ENCODE data around the gene AVP. TPM values are rescaled to one million over a fixed set of nuclear protein-coding genes. Genes with fewer than 3 reads are reported as not detected.
"Not testable (repeated sequence)": the region's sequence is repeated elsewhere in the genome, so short reads cannot be mapped to it uniquely, and the experiment has no call there.

Gene AVP
- total RNA-seq, 2 experiments from 2014 or later = not detected

DNA sequence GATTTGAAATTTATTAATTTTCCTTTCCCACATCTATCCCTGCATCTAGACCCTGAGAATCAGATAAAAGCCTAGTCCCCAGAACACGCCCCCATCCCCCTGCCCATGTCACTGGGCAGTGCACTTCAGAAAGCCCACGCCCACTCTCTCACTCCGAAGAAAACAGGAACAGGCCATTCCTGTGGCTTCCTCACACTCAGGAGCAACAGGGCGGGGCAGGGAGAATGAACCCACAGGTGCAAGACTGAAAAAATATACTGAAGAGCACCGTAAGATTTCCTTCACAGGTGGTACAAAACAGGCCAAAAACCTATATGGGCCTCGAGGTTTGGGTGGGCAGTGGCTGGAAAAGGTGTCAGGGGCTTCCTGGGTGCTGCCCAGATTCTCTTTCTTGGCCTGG, 9.7 kb downstream of the AVP start:
- ChIA-PET POLR2A (no interaction called here), CTCF (interaction anchor here (2.9 kb wide), 1 partner anchor 21 kb away, joined by 10 read pairs; no protein-coding TSS in a partner anchor)
- Mint-ChIP-seq H3K27ac (no peak overlapping the region), H3K9me3 (no peaks in the 10 kb centered on the region), H3K27me3 (peaks cover 8% of the 10 kb centered on the region), H3K36me3 (no peaks in the 10 kb centered on the region), H3K4me1 (ENCODE audit: low read depth) (peaks cover 33% of the 10 kb centered on the region), H3K4me3 (no peak overlapping the region)
- no peak for DNase-seq
- intact Hi-C loops (cut with micrococcal nuclease) = loop anchor here (5.0 to 10.0 kb wide), 2 partner anchors 47 to 100 kb away; partner anchors contain the start of gene LZTS3

DNA sequence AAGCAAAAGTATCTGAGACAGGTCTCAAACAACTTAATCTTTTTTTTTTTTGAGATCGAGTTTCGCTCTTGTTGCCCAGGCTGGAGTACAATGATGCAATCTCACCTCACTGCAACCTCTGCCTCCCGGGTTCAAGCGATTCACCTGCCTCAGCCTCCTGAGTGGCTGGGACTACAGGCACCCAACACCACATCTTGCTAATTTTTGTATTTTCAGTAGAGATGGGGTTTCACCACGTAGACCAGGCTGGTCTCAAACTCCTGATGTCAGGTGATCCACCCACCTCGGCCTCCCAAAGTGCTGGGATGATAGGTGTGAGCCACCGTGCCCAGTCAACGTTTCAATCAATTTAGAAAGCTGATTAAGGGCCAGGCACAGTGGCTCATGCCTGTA, 11.3 kb downstream of the AVP start:
- H3K36me3 Mint-ChIP-seq, H3K27me3 Mint-ChIP-seq, H3K9me3 Mint-ChIP-seq, H3K4me3 Mint-ChIP-seq, POLR2A ChIA-PET: not testable (repeated sequence)
- Mint-ChIP-seq H3K27ac (peak overlapping the region; percentile 62), H3K4me1 (ENCODE audit: low read depth) (peaks cover 33% of the 10 kb centered on the region)
- CTCF ChIA-PET = interaction anchor here (0.6 kb wide), 1 partner anchor 156 kb away, joined by 4 read pairs; no protein-coding TSS in a partner anchor
- DNase-seq = peak; percentile 64
- intact Hi-C loops (cut with micrococcal nuclease) = loop anchor here (10.0 kb wide), 1 partner anchor 102 kb away; the partner anchor contains the start of gene LZTS3

DNA sequence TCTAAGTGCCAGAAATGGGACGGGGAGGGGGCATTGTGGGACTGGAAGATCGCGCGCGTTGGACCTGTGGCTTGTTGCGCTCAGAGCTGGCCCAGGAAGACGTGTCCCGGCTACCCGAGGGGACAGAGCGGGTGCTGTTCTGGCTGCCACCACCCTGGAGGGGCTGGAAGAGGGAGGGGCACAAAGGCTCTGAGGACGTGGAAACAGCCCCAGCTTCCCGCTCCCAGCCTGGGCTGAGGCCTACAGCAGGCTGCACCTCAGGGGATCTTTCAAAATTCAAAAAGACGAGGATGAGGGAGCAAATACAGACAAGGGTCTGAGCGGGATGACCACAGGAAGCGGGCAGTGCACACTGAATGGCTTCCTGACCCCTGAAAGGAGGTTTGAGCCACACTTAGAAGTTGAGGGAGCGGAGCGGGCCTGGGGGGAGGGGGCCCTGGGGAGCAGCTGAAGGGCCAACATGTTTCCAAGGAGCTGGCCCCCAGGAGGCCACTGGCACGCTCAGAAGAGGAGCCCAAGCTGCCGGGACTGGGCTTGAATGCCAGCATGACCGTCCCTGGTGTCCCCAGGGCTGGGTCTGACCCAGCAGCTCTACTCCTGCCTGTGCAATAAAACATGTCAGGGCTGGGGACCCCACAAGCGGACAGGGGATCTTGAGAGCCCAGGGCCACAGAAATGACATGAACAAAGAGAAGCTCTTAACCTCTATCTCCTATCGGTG, 11.8 kb downstream of the AVP start:
- POLR2A ChIA-PET = no interaction called here
- Mint-ChIP-seq H3K27me3 (peaks cover 1% of the 10 kb centered on the region), H3K36me3 (no peaks in the 10 kb centered on the region), H3K4me1 (ENCODE audit: low read depth) (peaks cover 30% of the 10 kb centered on the region), H3K4me3 (peak overlapping the region; percentile 74), H3K9me3 (no peaks in the 10 kb centered on the region), H3K27ac (peak overlapping the region; percentile 62)
- no peak for DNase-seq
- CTCF ChIA-PET = interaction anchor here (0.6 to 1.4 kb wide), 2 partner anchors 41 to 156 kb away, joined by 3 to 4 read pairs; no protein-coding TSS in a partner anchor
- intact Hi-C loops (cut with micrococcal nuclease) = loop anchor here (10.0 kb wide), 1 partner anchor 102 kb away; the partner anchor contains the start of gene LZTS3

DNA sequence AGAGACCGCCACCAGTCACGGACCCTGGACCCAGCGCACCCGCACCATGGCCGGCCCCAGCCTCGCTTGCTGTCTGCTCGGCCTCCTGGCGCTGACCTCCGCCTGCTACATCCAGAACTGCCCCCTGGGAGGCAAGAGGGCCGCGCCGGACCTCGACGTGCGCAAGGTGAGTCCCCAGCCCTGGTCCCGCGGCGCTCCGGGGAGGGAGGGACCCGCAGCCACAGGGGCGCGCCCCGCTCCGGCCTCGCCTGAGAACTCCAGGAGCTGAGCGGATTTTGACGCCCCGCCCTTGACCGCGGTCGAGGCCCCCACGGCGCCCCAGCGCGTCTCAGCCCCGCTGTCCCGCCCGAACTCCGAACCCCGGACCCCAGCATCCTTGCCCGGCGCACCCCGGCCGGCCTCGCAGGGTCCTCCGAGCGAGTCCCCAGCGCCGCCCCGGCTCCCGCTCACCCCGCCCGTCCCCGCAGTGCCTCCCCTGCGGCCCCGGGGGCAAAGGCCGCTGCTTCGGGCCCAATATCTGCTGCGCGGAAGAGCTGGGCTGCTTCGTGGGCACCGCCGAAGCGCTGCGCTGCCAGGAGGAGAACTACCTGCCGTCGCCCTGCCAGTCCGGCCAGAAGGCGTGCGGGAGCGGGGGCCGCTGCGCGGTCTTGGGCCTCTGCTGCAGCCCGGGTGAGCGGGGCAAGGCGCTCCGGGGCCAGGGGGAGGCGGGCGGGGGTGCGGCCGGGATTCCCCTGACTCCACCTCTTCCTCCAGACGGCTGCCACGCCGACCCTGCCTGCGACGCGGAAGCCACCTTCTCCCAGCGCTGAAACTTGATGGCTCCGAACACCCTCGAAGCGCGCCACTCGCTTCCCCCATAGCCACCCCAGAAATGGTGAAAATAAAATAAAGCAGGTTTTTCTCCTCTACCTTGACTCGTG, 12.7 kb downstream of the AVP start, which contains the start of gene OXT:
TSS of gene OXT (plus strand) at position 11 of the 920 bp plus-strand sequence. CDS start at position 47, 36 bp downstream.
- Mint-ChIP-seq H3K27me3 (no peaks in the 10 kb centered on the region), H3K9me3 (no peaks in the 10 kb centered on the region), H3K4me3 (peak within 1 kb of the TSS; percentile 74), H3K4me1 (ENCODE audit: low read depth) (peaks cover 24% of the 10 kb centered on the region), H3K27ac (no peak within 1 kb of the TSS), H3K36me3 (no peaks in the 10 kb centered on the region)
- DNase-seq = peak; percentile 82
- ChIA-PET CTCF (interaction anchor here (1.4 kb wide), 1 partner anchor 42 kb away, joined by 3 read pairs; no protein-coding TSS in a partner anchor), POLR2A (no interaction called here)
- intact Hi-C loops (cut with micrococcal nuclease) = loop anchor here (10.0 kb wide), 1 partner anchor 103 kb away; the partner anchor contains the start of gene LZTS3

DNA sequence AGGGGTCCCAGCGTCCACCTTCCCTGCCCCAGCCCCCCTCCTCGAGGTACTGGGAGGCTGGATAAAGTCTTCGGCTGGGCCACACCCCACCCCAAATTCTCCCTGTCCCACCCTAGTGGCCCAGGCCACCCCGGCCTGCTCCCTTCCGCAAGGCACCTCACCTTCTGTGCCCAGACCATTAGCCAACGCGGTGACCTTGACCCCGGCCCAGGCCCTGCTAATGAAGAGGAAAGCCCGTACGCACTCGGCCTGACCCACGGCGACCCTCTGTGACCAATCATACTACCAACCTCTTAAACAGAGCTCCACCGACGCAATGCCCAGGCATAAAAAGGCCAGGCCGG, 13.3 kb downstream of the AVP start:
- Mint-ChIP-seq H3K36me3 (no peaks in the 10 kb centered on the region), H3K9me3 (no peaks in the 10 kb centered on the region), H3K27ac (no peak overlapping the region), H3K4me1 (ENCODE audit: low read depth) (peaks cover 21% of the 10 kb centered on the region), H3K4me3 (peak overlapping the region; percentile 74), H3K27me3 (no peaks in the 10 kb centered on the region)
- DNase-seq = no peak
- intact Hi-C loops (cut with micrococcal nuclease) = loop anchor here (10.0 kb wide), 1 partner anchor 104 kb away; the partner anchor contains the start of gene LZTS3
- POLR2A ChIA-PET = no interaction called here
- CTCF ChIA-PET = interaction anchor here (1.4 kb wide), 1 partner anchor 43 kb away, joined by 3 read pairs; no protein-coding TSS in a partner anchor

DNA sequence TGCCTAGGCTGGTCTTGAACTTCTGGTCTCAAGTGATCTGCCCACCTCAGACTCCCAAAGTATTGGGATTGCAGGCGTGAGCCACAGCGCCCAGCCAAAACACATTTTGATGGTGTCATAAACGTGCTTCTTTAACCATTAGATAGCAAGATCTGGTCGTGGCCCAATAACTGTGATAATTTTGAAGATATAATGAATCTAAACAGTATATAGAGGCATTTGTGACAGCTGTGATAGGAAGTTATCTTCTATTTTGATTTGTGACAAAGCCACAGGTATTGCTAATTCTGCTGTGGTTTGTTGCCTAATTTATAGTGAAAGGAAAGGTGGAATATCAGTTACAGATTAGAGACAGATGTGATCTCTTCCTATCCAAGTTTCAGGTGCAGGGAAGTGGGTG, 13.8 kb downstream of the AVP start:
- POLR2A ChIA-PET = no interaction called here
- Mint-ChIP-seq H3K36me3 (no peaks in the 10 kb centered on the region), H3K9me3 (no peaks in the 10 kb centered on the region), H3K27ac (no peak overlapping the region), H3K27me3 (no peaks in the 10 kb centered on the region), H3K4me3 (peak overlapping the region; percentile 74), H3K4me1 (ENCODE audit: low read depth) (peaks cover 21% of the 10 kb centered on the region)
- no peak for DNase-seq
- CTCF ChIA-PET = interaction anchor here (1.2 to 1.7 kb wide), 2 partner anchors 17 to 87 kb away, joined by 3 read pairs; no protein-coding TSS in a partner anchor
- intact Hi-C loops (cut with micrococcal nuclease) = loop anchor here (10.0 kb wide), 1 partner anchor 104 kb away; the partner anchor contains the start of gene LZTS3

DNA sequence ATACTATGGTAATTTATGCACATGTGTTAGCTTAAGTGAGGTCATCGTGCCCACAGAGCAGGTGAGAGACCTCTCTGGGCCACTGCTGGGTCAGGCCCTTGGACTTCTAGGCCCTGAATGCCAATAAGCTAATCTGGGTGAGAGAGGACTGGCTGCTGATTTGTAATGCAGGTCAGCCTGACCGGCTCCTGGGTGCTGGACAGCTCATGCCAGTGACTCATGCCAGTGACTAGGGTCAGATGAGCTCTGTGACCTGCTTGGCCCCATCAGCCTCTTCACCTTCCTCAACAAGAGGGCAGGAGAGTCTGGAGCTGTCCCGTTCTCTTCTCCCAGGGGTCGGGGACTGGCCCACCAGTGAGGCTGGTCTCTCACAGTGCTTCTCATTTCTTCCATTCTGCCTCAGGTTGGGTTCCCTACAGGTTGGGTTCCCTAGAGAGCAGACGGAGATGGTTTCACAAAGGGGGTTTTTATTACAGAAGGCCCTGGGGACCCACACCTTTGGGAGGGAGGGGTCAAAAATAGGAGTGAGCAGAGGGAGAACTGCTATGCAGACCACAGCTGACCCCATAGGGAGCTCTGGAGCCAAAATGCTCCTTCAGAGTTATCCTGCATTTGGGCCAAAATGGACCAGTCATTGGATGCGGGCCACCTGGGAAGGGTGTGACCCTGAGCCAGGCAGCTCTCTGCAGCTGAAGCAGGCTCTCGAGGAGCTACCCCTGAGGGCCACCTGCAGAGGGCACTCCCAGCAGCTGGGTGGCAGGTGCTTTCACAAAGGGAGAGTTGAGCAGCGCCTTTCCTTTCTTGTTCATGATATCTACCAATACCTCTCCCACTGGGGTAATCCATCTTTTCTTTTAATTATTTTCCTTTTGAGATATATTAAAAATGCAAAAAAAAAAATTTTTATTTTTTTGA, 15.3 kb downstream of the AVP start:
- H3K4me1 Mint-ChIP-seq (ENCODE audit: low read depth) = peaks cover 28% of the 10 kb centered on the region
- POLR2A ChIA-PET = interaction anchor here (1.0 kb wide), 1 partner anchor 24 kb away, joined by 3 read pairs; the partner anchor contains the start of gene MRPS26
- peak; percentile 56 for DNase-seq
- H3K27me3 Mint-ChIP-seq = no peaks in the 10 kb centered on the region
- intact Hi-C loops (cut with micrococcal nuclease) = no loop called here
- H3K36me3 Mint-ChIP-seq = no peaks in the 10 kb centered on the region
- CTCF ChIA-PET = interaction anchor here (1.0 to 1.9 kb wide), 7 partner anchors 8 to 247 kb away, joined by 3 to 8 read pairs (median 5); no protein-coding TSS in a partner anchor
- H3K9me3 Mint-ChIP-seq = no peaks in the 10 kb centered on the region
- H3K4me3 Mint-ChIP-seq = no peak overlapping the region
- H3K27ac Mint-ChIP-seq = no peak overlapping the region

DNA sequence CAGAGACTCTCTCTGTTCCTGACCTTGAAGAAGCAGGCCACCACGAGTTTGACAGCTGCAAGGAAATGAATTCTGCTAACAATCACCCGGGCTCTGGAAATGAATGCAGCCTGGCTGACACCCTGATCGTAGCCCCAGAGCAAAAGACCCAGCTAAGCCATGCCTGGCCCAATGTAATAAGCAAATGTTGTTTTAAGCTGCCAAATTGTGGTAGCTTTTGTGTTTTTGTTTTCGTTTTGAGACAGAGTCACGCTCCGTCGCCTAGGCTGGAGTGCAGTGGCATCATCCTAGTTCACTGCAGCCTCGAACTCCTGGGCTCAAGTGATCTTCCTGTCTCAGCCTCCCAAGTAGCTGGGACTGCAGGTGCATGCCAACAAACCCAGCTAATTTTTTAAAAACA, 16.4 kb downstream of the AVP start:
- no peak for DNase-seq
- H3K4me1 Mint-ChIP-seq (ENCODE audit: low read depth) = peaks cover 27% of the 10 kb centered on the region
- H3K27ac Mint-ChIP-seq = no peak overlapping the region
- no peaks in the 10 kb centered on the region for H3K36me3 Mint-ChIP-seq
- ChIA-PET POLR2A (no interaction called here), CTCF (interaction anchor here (1.0 to 1.9 kb wide), 2 partner anchors 11 to 15 kb away, joined by 4 to 8 read pairs; no protein-coding TSS in a partner anchor)
- intact Hi-C loops (cut with micrococcal nuclease) = no loop called here
- no peaks in the 10 kb centered on the region for H3K9me3 Mint-ChIP-seq
- no peaks in the 10 kb centered on the region for H3K27me3 Mint-ChIP-seq
- no peak overlapping the region for H3K4me3 Mint-ChIP-seq

DNA sequence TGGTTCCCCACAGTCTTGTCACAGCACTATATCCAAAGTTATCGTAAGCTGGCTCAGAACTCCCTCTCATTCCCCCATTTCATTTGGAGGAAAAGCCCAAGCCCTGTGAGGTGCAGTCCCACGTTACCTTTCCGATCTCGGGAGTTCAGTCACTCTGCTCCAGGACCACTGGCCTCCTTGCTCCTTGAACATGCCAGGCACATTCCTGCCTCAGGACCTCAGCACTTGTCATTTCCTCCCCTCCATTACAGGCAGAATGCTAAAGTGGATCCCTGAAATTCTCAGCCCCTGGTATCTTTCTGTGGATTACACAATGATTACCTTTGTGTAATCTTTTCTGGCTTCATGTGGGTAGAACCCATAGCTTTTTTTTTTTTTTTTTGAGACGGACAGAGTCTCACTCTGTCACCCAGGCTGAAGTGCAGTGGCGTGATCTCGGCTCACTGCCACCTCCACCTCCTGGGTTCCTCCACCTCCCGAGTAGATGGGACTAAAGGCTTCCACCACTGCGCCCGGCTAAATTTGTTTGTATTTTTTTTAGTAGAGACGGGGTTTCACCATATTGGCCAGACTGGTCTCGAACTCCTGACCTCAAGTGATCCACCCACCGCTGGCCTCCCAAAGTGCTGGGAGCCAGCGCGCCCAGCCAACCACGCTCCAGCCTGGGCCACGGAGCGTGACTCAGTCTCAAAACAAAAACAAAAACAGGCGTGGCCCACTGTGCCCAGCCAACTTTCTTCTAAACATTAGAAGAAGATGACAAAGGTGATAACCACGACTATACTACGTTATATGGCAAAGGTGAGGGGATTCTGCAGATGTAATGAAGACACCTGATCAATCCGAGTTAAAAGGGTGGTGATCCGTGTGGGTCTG, 17.1 kb downstream of the AVP start:
- no peak for DNase-seq
- Mint-ChIP-seq H3K27ac (no peak overlapping the region), H3K27me3 (no peaks in the 10 kb centered on the region), H3K4me3 (no peak overlapping the region), H3K36me3 (no peaks in the 10 kb centered on the region), H3K4me1 (ENCODE audit: low read depth) (peaks cover 20% of the 10 kb centered on the region), H3K9me3 (no peaks in the 10 kb centered on the region)
- ChIA-PET CTCF (interaction anchor here (1.0 to 1.9 kb wide), 2 partner anchors 11 to 14 kb away, joined by 4 to 8 read pairs; no protein-coding TSS in a partner anchor), POLR2A (no interaction called here)
- intact Hi-C loops (cut with micrococcal nuclease) = no loop called here

DNA sequence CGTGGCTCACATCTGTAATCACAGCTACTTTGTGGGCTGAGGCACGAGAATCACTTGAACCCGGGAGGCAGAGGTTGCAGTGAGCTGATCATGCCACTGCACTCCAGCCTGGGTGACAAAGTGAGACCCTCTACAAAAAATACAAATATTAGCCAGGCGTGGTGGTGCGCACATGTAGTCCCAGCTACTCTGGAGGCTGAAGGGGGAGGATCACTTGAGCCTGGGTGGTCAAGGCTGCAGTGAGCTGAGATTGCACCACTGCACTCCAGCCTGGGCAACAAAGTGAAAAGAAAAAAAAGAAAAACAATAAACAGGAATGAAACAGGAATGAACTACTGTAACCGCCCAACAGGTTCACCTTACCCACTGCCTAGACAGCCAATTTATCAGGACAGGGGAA, 20.4 kb downstream of the AVP start:
- intact Hi-C loops (cut with micrococcal nuclease); DNase-seq; H3K4me3 Mint-ChIP-seq; POLR2A ChIA-PET; H3K27me3 Mint-ChIP-seq; H3K27ac Mint-ChIP-seq; H3K9me3 Mint-ChIP-seq; H3K36me3 Mint-ChIP-seq: not testable (repeated sequence)
- CTCF ChIA-PET = interaction anchor here (0.6 to 1.6 kb wide), 4 partner anchors 10 to 151 kb away, joined by 3 read pairs; no protein-coding TSS in a partner anchor
- H3K4me1 Mint-ChIP-seq (ENCODE audit: low read depth) = peaks cover 14% of the 10 kb centered on the region

All from activated CD4-positive, alpha-beta memory T cell treated with anti-CD3 and anti-CD28 coated beads for 36 hours (primary cell).